ENCODE data around the gene MEGF10.

DNA sequence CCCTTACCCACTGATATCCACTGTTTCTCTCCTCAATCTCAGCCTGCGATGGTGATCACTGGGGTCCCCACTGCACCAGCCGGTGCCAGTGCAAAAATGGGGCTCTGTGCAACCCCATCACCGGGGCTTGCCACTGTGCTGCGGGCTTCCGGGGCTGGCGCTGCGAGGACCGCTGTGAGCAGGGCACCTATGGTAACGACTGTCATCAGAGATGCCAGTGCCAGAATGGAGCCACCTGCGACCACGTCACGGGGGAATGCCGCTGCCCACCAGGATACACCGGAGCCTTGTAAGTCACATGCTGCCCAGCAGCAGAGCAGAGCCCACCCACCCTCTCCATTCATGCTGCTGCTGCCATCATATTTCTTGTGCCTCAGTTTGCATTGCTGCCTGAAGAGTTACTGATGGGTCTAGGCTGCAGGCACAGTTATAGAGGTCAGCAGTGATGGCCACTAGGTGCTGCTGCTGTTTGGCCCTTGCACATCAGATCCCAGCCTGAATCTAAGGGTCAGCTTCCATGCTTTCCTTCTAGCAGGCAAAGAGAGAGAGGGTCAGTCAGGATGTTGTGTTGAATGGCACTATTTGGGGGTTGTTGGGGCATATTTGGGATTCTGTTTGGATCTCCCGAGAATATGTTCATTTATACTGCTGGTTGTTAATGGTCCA is 106.0 kb downstream of the MEGF10 start:
- TF ChIP-seq, protein P1, sequence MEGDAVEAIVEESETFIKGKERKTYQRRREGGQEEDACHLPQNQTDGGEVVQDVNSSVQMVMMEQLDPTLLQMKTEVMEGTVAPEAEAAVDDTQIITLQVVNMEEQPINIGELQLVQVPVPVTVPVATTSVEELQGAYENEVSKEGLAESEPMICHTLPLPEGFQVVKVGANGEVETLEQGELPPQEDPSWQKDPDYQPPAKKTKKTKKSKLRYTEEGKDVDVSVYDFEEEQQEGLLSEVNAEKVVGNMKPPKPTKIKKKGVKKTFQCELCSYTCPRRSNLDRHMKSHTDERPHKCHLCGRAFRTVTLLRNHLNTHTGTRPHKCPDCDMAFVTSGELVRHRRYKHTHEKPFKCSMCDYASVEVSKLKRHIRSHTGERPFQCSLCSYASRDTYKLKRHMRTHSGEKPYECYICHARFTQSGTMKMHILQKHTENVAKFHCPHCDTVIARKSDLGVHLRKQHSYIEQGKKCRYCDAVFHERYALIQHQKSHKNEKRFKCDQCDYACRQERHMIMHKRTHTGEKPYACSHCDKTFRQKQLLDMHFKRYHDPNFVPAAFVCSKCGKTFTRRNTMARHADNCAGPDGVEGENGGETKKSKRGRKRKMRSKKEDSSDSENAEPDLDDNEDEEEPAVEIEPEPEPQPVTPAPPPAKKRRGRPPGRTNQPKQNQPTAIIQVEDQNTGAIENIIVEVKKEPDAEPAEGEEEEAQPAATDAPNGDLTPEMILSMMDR (IDR thresholded peaks at IDR 0.05; ENCODE audit: poor library complexity, severe bottlenecking) = no peak
- no peak for TF ChIP-seq EZH2 (IDR thresholded peaks at IDR 0.05; ENCODE audit: borderline replicate concordance, insufficient read depth, low read length, poor library complexity, severe bottlenecking)
- TF ChIP-seq TAF1 (IDR thresholded peaks at IDR 0.05; ENCODE audit: low read depth) = no peak
- TF ChIP-seq EP300 (conservative IDR thresholded peaks at IDR 0.05; ENCODE audit: poor library complexity, severe bottlenecking) = no peak
- TF ChIP-seq RAD21 (conservative IDR thresholded peaks at IDR 0.05) = no peak
- TF ChIP-seq, protein P2, sequence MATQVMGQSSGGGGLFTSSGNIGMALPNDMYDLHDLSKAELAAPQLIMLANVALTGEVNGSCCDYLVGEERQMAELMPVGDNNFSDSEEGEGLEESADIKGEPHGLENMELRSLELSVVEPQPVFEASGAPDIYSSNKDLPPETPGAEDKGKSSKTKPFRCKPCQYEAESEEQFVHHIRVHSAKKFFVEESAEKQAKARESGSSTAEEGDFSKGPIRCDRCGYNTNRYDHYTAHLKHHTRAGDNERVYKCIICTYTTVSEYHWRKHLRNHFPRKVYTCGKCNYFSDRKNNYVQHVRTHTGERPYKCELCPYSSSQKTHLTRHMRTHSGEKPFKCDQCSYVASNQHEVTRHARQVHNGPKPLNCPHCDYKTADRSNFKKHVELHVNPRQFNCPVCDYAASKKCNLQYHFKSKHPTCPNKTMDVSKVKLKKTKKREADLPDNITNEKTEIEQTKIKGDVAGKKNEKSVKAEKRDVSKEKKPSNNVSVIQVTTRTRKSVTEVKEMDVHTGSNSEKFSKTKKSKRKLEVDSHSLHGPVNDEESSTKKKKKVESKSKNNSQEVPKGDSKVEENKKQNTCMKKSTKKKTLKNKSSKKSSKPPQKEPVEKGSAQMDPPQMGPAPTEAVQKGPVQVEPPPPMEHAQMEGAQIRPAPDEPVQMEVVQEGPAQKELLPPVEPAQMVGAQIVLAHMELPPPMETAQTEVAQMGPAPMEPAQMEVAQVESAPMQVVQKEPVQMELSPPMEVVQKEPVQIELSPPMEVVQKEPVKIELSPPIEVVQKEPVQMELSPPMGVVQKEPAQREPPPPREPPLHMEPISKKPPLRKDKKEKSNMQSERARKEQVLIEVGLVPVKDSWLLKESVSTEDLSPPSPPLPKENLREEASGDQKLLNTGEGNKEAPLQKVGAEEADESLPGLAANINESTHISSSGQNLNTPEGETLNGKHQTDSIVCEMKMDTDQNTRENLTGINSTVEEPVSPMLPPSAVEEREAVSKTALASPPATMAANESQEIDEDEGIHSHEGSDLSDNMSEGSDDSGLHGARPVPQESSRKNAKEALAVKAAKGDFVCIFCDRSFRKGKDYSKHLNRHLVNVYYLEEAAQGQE (IDR thresholded peaks at IDR 0.05; ENCODE audit: borderline replicate concordance) = no peak
- TF ChIP-seq POLR2AphosphoS5 (IDR thresholded peaks at IDR 0.05) = no peak

Data from neural cell (in vitro differentiated cells).